Activated T-cell treated with anti-CD3 and anti-CD28 coated beads, Interleukin-2, amount 50 U/mL, for 72 hours (primary cell): Measurements from ENCODE around the gene PARP4. TPM values are rescaled to one million over a fixed set of nuclear protein-coding genes. Genes with fewer than 3 reads are reported as not detected.
"Not testable (repeated sequence)": the region's sequence is repeated elsewhere in the genome, so short reads cannot be mapped to it uniquely, and the experiment has no call there.

Source experiments
- ATAC-seq, 2 donors: fragments of 150-1000 bp; cut with Tn5 transposase; replicated peaks in 1 of 2; 2 replicates each; pipeline ENCODE4 v1.10.0; 2021; ENCODE audit warnings: moderate library complexity in 2 of 2, mild to moderate bottlenecking in 1 of 2
- DNase-seq, 2 donors: peaks; one replicate each; pipeline ENCODE4 v3.0.0; 2021 to 2022; ENCODE audit warnings: mixed read lengths in 1 of 2
- H3K27ac Mint-ChIP-seq: one replicate; pipeline ENCODE4 v1.8.0; 2022; ENCODE audit warnings: mild to moderate bottlenecking, moderate library complexity, mixed read lengths
- H3K27me3 Mint-ChIP-seq: one replicate; pipeline ENCODE4 v1.8.0; 2022; ENCODE audit warnings: low read depth, mixed read lengths
- H3K36me3 Mint-ChIP-seq, 2 donors: one replicate each; pipeline ENCODE4 v1.8.0; 2022; ENCODE audit warnings: mixed read lengths in 2 of 2, mild to moderate bottlenecking in 1 of 2; ENCODE audit not compliant: insufficient read depth in 2 of 2
- H3K4me1 Mint-ChIP-seq: one replicate; pipeline ENCODE4 v1.8.0; 2022; ENCODE audit warnings: low read depth, mixed read lengths
- H3K4me3 Mint-ChIP-seq, 2 donors: one replicate each; pipeline ENCODE4 v1.8.0; 2022; ENCODE audit warnings: mild to moderate bottlenecking in 2 of 2, mixed read lengths in 2 of 2, moderate library complexity in 2 of 2
- H3K9me3 Mint-ChIP-seq, 2 donors: one replicate each; pipeline ENCODE4 v1.8.0; 2022; ENCODE audit warnings: mixed read lengths in 2 of 2
- total RNA-seq, 2 donors: library from RNA; stranded (reverse); gene quantifications; one replicate each; pipeline ENCODE4 v1.2.3, GENCODE V29; 2022

The PARP4 gene
- total RNA-seq, 2 donors from 2014 or later = 23.1 to 37.4 TPM

DNA sequence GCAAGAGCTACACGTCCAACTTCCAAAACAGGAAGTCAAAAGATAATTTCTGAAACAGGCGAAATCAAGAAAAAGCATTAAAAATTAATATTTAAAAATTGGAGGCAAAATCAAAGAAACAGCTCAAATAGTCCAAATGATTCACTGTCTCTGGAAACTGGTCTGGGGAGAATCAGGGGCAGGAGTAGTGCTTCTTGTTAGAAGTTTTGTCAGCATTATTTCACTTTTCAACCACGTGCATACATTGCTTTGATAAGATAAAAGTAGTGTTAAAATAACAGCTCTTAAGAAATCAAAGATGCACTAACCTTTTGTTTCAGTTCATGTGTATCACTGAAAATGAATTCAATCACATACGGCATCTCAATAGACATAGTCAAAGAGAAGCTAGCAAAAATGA lies 53.8 kb downstream of the PARP4 start:
- H3K4me3 Mint-ChIP-seq = no peak overlapping the region
- H3K9me3 Mint-ChIP-seq = no peaks in the 10 kb centered on the region
- ATAC-seq = peak in 1 of 2 donors; percentile 4
- no peak overlapping the region for H3K27ac Mint-ChIP-seq
- DNase-seq = no peak
- no peaks in the 10 kb centered on the region for H3K27me3 Mint-ChIP-seq
- peaks cover 17% of the 10 kb centered on the region for H3K4me1 Mint-ChIP-seq
- peaks cover 1 to 5% of the 10 kb centered on the region in 2 donors for H3K36me3 Mint-ChIP-seq

DNA sequence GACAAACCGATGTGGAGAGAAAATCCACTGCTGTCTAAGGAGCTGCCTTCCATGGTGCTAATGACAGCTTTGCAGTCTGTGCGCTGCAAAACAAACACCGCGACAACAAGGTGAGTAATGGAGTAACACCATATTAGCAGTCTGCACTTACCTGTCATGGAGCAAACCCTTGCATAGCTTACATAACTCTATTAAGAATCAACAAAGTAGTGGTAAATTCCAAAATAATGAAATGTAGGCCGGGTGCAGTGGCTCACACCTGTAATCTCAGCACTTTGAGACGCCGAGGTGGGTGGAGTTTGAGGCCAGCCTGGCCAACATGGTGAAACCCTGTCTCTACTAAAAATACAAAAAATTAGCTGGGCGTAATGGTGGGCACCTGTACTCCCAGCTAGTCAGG lies 56.2 kb downstream of the PARP4 start:
- ATAC-seq (no peak), DNase-seq (no peak)
- no peaks in the 10 kb centered on the region for H3K27me3 Mint-ChIP-seq
- no peak overlapping the region for H3K27ac Mint-ChIP-seq
- H3K9me3 Mint-ChIP-seq = no peaks in the 10 kb centered on the region
- no peak overlapping the region for H3K4me3 Mint-ChIP-seq
- peaks cover 17% of the 10 kb centered on the region for H3K4me1 Mint-ChIP-seq
- H3K36me3 Mint-ChIP-seq = peaks cover 1 to 5% of the 10 kb centered on the region in 2 donors

DNA sequence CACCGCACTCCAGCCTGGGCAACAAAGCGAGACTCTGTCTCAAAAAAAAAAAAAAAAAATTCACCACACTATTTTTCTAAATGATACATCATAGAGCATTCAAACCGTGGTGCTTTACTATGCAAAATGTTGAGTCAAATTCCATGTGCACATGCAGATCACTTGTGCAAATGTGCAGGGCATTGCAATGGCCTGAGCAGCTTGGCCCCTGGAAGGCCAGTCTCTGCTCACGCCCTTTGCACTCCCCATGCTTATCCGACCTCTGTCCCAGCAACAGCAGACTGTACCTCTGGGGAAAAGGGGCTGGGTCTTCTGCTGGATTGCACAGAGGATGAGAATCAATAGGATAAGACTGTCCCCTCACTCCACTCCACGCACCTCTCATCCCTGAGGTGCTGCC lies 58.5 kb downstream of the PARP4 start:
- no peaks in the 10 kb centered on the region for H3K9me3 Mint-ChIP-seq
- H3K36me3 Mint-ChIP-seq = peaks cover 3% of the 10 kb centered on the region in 2 donors
- DNase-seq (no peak), ATAC-seq (no peak)
- peaks cover 9% of the 10 kb centered on the region for H3K4me1 Mint-ChIP-seq
- H3K4me3 Mint-ChIP-seq = no peak overlapping the region
- no peaks in the 10 kb centered on the region for H3K27me3 Mint-ChIP-seq
- no peak overlapping the region for H3K27ac Mint-ChIP-seq

DNA sequence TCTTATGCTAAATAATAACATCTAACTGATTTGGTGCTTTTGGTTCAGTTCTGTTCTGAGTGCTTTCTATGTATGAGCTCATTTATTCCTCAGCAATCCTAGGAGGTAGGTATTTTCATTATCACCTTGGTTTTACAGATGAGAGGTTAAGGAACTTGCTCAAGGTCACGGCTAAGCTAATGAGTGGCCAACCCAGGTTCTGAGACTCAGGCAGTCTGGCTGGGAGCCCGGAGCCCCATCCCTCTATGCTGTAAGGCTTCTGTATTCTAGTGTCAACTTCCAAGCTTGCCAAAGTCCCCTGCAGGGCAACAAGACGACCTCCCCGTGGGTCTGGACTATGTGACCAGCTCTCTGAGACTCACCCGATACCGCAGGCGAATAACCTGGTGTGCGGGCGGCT lies 60.5 kb downstream of the PARP4 start:
- H3K4me3 Mint-ChIP-seq = no peak overlapping the region
- ATAC-seq (no peak), DNase-seq (no peak)
- no peaks in the 10 kb centered on the region for H3K27me3 Mint-ChIP-seq
- no peaks in the 10 kb centered on the region for H3K4me1 Mint-ChIP-seq
- no peaks in the 10 kb centered on the region for H3K9me3 Mint-ChIP-seq
- no peak overlapping the region for H3K27ac Mint-ChIP-seq
- H3K36me3 Mint-ChIP-seq = peaks cover 2 to 8% of the 10 kb centered on the region in 2 donors

DNA sequence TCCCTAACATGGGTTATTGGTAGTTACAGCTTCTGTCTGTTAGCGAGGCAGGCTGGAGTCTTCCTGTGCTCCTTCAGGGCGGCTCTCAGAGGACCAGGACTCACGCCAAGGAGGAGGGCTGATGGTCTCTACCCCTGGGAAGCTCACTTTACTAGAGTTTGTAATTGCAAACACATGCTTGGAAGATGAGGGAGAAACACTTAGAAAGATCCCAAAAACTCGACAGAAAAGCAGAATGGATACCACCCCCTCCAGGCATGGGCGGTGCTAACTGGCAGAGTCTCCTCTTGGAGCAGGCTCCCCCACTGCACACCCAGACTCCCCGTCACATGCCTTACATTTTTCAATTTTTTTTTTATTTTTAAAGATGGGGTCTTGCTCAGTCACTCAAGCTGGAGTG lies 62.0 kb downstream of the PARP4 start:
- Mint-ChIP-seq H3K27me3 (no peaks in the 10 kb centered on the region), H3K27ac (no peak overlapping the region), H3K36me3 (peaks cover 5 to 11% of the 10 kb centered on the region in 2 donors), H3K4me1 (no peaks in the 10 kb centered on the region), H3K9me3 (no peaks in the 10 kb centered on the region), H3K4me3 (no peak overlapping the region)
- DNase-seq = no peak
- no peak for ATAC-seq

DNA sequence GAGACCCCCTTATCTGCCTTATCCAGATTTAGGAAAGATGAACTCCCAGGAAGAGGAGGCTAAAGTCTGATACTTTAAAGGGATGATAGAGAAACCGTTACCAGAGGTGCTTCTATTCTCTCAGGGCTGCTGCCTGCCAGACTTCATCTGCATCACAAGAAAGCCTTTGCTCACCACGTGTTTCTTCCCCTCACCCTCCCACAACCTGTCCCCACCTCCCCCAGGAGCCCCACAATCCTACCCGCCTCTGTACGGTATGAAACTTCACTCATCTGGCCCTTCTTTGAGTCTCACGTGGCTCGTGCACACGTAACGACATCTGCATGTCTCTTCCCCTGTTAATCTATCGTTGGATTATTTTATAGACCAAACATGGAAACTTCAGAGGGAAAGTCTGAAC lies 67.7 kb downstream of the PARP4 start:
- not testable (repeated sequence) for ATAC-seq, H3K4me1 Mint-ChIP-seq, DNase-seq, H3K27ac Mint-ChIP-seq, H3K36me3 Mint-ChIP-seq, H3K4me3 Mint-ChIP-seq, H3K27me3 Mint-ChIP-seq, H3K9me3 Mint-ChIP-seq

DNA sequence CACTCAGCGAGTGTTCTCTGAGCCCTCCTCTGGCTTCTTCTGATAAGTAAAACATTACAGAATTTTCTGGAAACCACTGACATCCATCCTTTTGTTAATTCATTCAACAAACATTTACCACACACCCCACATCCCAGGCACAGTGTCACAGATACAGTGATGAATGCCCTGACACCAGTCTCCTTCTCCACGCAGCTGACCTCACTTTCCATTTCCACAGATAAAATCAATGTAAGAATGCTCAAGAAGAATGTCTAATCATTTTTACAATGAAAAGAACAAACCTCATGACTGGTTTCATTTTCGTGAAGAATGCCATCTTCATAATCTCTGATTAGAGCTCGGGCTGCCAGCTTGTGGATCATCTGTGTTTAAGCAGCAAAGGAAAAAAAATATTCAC lies 69.2 kb downstream of the PARP4 start:
- Mint-ChIP-seq H3K4me1 (peaks cover 4% of the 10 kb centered on the region), H3K9me3 (no peaks in the 10 kb centered on the region), H3K27ac (no peak overlapping the region), H3K36me3 (peaks cover 4 to 8% of the 10 kb centered on the region in 2 donors), H3K4me3 (no peak overlapping the region), H3K27me3 (no peaks in the 10 kb centered on the region)
- no peak for ATAC-seq
- DNase-seq = no peak

DNA sequence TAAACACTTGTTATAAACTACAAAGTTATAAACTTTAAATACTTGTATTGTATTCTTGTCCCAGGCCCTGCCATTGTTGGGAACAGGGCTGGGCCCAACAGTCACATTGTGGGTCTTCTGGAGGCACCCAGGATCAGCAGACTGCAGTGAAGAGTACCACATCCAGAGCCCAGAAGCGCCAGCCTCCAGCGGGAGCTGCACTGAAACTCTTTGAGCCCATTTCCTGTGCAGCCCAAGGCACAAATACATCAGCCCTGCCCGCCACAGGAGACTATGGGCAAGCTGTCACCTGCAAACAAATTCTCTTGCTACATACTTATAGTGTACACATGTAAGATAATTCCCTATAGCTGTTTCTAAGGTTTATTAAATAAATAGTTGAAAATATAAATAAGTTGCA lies 86.5 kb downstream of the PARP4 start:
- not testable (repeated sequence) for H3K27ac Mint-ChIP-seq, H3K9me3 Mint-ChIP-seq, DNase-seq, ATAC-seq, H3K4me3 Mint-ChIP-seq, H3K27me3 Mint-ChIP-seq, H3K4me1 Mint-ChIP-seq
- H3K36me3 Mint-ChIP-seq = peaks cover 4 to 21% of the 10 kb centered on the region in 2 donors

DNA sequence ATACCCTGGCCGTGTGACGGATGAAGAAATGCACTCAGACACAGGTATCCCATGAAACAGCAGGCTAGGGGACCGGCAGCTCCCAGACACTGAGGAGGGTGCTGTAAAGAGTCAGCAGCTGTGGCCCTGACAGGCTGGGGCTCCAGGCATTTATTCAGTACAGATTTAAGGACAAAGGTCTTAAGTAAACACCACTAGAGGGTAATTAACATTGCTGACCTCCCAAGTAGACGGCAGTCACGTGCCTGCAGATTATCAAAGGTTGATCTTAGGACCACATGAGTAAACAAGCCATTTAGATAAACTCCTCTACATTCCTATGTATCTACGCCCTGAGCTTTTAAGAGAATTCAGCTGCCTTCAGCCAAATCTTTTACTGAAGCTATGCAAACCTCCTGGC lies 92.9 kb downstream of the PARP4 start:
- H3K9me3 Mint-ChIP-seq, DNase-seq, H3K4me3 Mint-ChIP-seq, H3K27ac Mint-ChIP-seq, H3K27me3 Mint-ChIP-seq, ATAC-seq, H3K4me1 Mint-ChIP-seq: not testable (repeated sequence)
- peaks cover 5 to 13% of the 10 kb centered on the region in 2 donors for H3K36me3 Mint-ChIP-seq

DNA sequence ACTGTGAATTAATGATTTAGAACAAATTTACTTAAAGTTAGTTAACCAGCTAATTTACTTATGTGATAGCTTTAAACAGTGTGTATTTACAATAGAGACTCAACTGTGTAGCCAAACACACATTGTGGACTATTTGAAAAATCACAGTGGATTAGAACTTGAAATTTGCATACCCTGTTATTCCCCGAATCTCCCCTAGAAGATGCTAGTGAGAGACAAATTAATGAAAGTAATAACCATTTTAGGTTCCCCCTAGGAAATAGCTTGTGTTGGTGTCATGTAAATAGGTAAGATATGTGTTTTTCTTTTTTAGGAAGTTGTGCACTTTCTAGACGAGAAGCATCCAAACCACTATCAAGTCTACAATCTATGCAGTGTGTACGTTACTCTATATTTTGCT lies 104.7 kb downstream of the PARP4 start:
- ATAC-seq = no peak
- Mint-ChIP-seq H3K27me3 (peaks cover 8% of the 10 kb centered on the region), H3K36me3 (no peaks in the 10 kb centered on the region), H3K4me1 (no peaks in the 10 kb centered on the region), H3K9me3 (no peaks in the 10 kb centered on the region), H3K4me3 (no peak overlapping the region), H3K27ac (no peak overlapping the region)
- DNase-seq = no peak

DNA sequence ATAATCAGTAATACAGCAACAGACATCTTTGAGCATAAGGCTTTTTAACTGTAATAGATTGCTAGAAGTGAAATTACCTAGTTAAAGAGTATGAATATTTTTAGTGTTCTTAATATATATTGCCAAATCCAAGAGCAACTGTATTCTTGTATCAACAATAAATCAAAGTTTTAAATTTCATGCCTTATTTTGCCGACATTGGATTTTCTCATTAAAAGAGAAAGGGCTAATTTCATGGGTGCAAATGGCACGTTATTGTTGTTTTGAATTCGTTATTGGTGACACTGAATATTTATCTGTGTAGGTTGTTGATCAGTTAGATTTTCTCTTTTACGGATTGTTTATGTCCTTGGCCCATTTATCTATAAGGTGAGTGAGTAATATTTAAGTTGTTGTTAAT lies 106.1 kb downstream of the PARP4 start:
- DNase-seq (no peak), ATAC-seq (no peak)
- H3K4me1 Mint-ChIP-seq = no peaks in the 10 kb centered on the region
- no peaks in the 10 kb centered on the region for H3K36me3 Mint-ChIP-seq
- H3K27ac Mint-ChIP-seq = no peak overlapping the region
- H3K9me3 Mint-ChIP-seq = no peaks in the 10 kb centered on the region
- no peak overlapping the region for H3K4me3 Mint-ChIP-seq
- peaks cover 8% of the 10 kb centered on the region for H3K27me3 Mint-ChIP-seq

DNA sequence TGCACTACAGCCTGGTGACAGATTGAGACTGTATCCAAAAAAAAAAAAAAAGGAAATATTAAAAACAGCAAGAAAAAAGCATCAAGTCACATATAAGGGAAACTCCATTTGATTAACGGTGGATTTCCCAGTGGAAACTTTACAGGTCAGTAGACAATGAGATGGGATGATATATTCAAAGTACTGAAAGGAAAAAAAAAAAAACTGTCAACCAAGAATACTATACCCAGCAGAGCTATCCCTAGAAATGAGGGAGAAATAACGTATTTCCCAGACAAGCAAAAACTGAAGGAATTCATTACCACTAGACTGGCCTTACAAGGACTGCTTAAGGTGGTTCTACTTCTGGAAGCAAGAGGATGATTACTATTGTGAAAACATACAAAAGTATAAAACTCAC lies 115.8 kb downstream of the PARP4 start:
- Mint-ChIP-seq H3K4me1 (no peaks in the 10 kb centered on the region), H3K27me3 (no peaks in the 10 kb centered on the region), H3K36me3 (peaks cover 6 to 10% of the 10 kb centered on the region in 2 donors), H3K9me3 (peaks cover 2 to 7% of the 10 kb centered on the region in 2 donors), H3K27ac (no peak overlapping the region), H3K4me3 (no peak overlapping the region)
- DNase-seq (no peak), ATAC-seq (no peak)

DNA sequence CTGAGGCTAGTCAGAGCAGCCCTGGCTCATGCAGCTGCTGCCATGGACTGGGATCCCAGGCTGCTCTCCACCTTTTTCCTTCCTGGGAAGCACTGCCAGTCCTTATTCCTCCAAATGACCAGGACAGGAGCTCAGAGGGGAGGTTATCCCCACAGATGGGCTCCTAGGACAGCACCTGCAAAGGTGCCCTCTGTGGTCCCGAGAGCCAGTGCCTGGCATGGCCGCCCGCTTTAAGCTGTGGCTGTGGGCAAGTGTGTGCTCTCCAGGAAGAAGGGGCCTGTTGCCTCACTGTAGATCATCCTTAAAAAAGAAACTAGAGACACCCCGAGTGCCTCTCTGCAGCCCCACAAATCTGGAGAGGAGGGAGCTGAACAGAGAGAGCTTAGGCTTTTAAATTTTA lies 119.6 kb downstream of the PARP4 start:
- H3K9me3 Mint-ChIP-seq = peaks cover 2 to 7% of the 10 kb centered on the region in 2 donors
- peaks cover 6 to 10% of the 10 kb centered on the region in 2 donors for H3K36me3 Mint-ChIP-seq
- H3K27ac Mint-ChIP-seq = no peak overlapping the region

DNA sequence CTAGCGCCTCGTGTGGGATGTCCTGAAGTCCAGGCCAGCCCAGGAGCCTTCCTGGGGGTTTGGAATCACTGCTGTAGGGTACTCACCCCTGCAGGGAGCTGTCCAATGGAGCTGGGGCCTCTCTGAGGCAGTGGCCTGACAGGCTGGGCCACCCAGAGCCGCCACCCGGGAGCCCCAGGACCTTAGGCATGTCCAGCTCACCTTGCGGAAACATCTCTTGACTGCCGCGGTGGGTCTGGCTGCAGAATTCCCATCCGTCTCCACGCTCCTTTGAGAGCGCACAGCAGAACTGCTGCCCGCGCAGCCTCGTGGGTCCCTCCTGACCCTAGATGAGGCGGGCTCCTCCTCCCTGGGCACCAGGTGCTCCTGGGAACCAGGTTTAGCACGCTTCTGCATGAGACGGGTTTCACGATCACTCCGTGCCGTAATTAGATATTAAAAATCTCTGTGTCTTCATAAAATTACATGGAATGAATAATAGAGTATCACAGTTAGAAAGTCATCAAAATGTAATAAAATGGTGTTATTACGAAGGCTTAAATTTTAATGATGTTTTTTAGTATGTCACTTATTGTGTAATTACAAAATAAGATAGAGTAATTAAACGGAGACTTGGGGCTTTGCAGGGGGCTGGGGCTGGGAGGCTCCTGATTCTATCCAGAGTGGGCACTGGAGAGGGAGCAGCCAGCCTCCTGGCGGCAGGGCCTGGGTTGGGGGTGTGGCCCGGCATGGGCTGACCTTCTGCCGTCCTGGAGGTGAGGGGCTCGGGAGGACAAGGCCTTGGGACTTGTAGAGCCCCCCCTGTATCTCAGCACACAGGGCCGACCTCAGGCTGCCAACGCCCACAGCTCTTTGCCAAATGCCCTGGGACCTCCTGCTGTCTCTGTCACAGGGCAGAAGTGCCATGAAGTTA lies 120.6 kb downstream of the PARP4 start:
- H3K36me3 Mint-ChIP-seq, H3K9me3 Mint-ChIP-seq, H3K4me3 Mint-ChIP-seq, H3K27me3 Mint-ChIP-seq, DNase-seq, H3K27ac Mint-ChIP-seq, H3K4me1 Mint-ChIP-seq, ATAC-seq: not testable (repeated sequence)

More for the DNA sequence above, 119.6 kb downstream of the PARP4 start:
- no peak for ATAC-seq
- Mint-ChIP-seq H3K27me3 (no peaks in the 10 kb centered on the region), H3K4me3 (no peak overlapping the region), H3K4me1 (no peaks in the 10 kb centered on the region)
- no peak for DNase-seq
